ENCODE measurements around the gene PITPNM1. TPM values are rescaled to one million over a fixed set of nuclear protein-coding genes. Genes with fewer than 3 reads are reported as not detected.

PITPNM1 gene
- total RNA-seq, 4 donors from 2014 or later = 7.3 to 19.9 (median 12.6) TPM

GRCh38 chr11:67457453-67457852 is 47.7 kb downstream of the PITPNM1 start:
- 88 to 93% methylated on average over 12 of the region's 12 CpGs for WGBS, 2 donors
- TF ChIP-seq CTCF (IDR thresholded peaks at IDR 0.05) (no peak), POLR2A (IDR thresholded peaks at IDR 0.05) (no peak)
- intact Hi-C loops (cut with DNase I; ENCODE audit: low total_unique reads) = no loop called here
- H3K4me3 ChIP-seq (ENCODE audit: low read depth, poor library complexity, severe bottlenecking) = no peak overlapping the region
- no peak for DNase-seq (ENCODE audit: low spot score in 2 of 2)

DNA sequence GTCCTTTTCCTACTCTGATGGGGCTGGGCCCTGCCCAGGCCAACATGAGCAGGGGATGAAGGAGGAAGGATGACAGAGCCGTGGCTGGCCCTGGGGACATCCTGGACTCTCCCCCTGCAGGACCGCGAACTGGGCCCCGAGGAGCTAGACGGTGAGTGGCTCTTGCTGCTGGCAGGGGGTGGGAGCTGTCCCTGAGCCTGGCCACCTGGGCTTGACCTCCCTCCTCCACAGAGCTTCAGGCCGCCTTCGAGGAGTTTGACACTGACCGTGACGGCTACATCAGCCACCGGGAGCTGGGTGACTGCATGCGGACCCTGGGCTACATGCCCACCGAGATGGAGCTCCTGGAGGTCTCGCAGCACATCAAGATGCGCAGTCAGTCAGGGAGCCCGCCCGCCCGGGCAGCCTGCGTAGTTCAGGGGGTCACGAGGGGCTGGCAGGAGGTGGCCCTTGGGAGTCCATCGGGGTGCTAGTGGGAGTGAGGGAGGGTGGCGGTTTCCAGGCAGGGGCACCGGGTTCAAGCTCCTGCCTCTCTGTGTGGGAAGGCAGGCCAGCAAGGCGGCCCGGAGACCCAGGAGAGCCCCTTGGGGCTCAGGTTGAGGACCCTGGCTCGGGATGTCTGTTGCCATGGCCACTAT is 49.0 kb downstream of the PITPNM1 start:
- no peak overlapping the region for H3K4me3 ChIP-seq (ENCODE audit: low read depth, poor library complexity, severe bottlenecking)
- DNase-seq (ENCODE audit: low spot score in 2 of 2) = no peak
- WGBS, 2 donors = 85 to 87% methylated on average over 18 to 20 of the region's 25 CpGs
- intact Hi-C loops (cut with DNase I; ENCODE audit: low total_unique reads) = no loop called here
- TF ChIP-seq CTCF (IDR thresholded peaks at IDR 0.05) (no peak), POLR2A (IDR thresholded peaks at IDR 0.05) (no peak)

- intact Hi-C loops (cut with DNase I; ENCODE audit: low total_unique reads) = no loop called here
- WGBS, 2 donors = 93 to 94% methylated on average over 3 of the region's 3 CpGs
- DNase-seq (ENCODE audit: low spot score in 2 of 2) = no peak
- no peak for TF ChIP-seq CTCF (IDR thresholded peaks at IDR 0.05)
- TF ChIP-seq POLR2A (IDR thresholded peaks at IDR 0.05) = no peak
- no peak within 1 kb of the TSS for H3K4me3 ChIP-seq (ENCODE audit: low read depth, poor library complexity, severe bottlenecking)
Measured at GRCh38 chr11:67455054-67455453, 50.1 kb downstream of the PITPNM1 start, which contains the start of gene CABP4. Gene CABP4 (plus strand): TSS chr11:67455354. CDS start chr11:67455424, 70 bp downstream.

- H3K4me3 ChIP-seq (ENCODE audit: low read depth, poor library complexity, severe bottlenecking) = no peak overlapping the region
- 81 to 86% methylated on average over 18 to 21 of the region's 21 CpGs for WGBS, 2 donors
- TF ChIP-seq CTCF (IDR thresholded peaks at IDR 0.05) (no peak), POLR2A (IDR thresholded peaks at IDR 0.05) (no peak)
- intact Hi-C loops (cut with DNase I; ENCODE audit: low total_unique reads) = no loop called here
- no peak for DNase-seq (ENCODE audit: low spot score in 2 of 2)
Measured at GRCh38 chr11:67453816-67454732, 51.1 kb downstream of the PITPNM1 start.

DNA sequence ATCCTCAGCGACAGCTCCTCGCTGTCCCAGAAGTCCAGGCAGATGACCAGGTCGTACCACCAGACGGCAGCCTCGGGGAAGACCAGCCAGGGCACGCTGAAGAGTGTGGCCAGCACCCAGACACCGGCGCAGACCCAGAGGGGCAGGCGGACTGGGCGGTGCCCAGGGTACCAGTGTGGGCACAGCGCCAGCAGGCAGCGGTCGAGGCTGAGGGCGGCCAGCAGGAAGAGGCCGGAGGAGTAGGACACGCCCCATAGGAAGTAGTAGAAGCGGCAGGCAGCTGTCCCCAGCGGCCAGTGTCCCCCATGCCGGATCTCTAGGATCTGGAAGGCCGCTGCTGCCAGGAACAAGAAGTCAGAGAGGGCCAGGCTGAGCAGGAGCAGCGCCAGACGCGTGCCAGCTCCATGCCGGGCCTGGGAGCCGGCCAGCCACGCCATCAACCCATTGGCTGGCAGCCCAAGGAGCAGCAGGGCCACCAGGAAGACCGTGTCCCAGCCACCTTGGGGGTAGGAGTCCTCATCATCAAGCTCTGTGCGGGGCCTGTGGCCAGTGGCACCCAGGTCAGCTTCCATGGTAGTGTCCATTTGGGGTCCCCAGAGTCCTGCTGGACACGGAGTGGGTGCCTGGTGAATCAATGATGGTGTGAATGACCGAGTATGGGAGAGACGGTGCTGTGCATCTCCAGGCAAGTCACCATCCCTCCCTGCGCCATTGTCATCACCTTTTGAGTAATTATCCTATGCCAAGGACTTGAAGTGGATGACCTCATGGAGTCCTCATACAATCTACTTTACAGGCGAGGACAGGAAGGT is 52.8 kb downstream of the PITPNM1 start, which contains the start of gene GPR152:
TSS of gene GPR152 (minus strand) at position 589 of the 812 bp plus-strand sequence. CDS start at position 584, 5 bp downstream.
- TF ChIP-seq CTCF (IDR thresholded peaks at IDR 0.05) (no peak), POLR2A (IDR thresholded peaks at IDR 0.05) (no peak)
- intact Hi-C loops (cut with DNase I; ENCODE audit: low total_unique reads) = no loop called here
- H3K4me3 ChIP-seq (ENCODE audit: low read depth, poor library complexity, severe bottlenecking) = no peak within 1 kb of the TSS
- DNase-seq (ENCODE audit: low spot score in 2 of 2) = no peak
- 69 to 76% methylated on average over 28 to 32 of the region's 33 CpGs for WGBS, 2 donors
